GM21423 (cell line): ENCODE results near the gene LHB.

Experiments
- ATAC-seq: cut with Tn5 transposase; IDR thresholded peaks from one replicate; pipeline ENCODE4 v1.9.1; 2021; ENCODE audit warnings: mild to moderate bottlenecking, moderate library complexity; ENCODE audit not compliant: unreplicated experiment

LHB gene

DNA sequence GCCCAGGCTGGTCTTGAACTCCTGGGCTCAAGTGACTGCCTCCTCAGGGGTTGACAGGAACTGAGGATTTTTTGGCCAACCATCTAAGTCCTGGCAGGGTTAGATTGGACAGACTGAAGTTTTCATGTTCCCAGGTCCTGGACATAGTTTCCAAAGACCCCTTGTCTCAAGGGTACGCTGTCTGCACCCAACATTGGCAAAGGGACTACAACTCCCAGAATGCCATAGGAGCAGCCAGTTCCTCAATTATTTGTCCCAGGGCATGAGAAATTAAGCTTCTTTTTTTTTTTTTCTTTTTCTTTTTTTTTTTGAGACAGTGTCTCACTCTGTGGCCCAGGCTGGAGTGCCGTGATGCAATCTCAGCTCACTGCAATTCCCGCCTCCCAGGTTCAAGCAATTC is 30.7 kb downstream of the LHB start:
- no peak for ATAC-seq

DNA sequence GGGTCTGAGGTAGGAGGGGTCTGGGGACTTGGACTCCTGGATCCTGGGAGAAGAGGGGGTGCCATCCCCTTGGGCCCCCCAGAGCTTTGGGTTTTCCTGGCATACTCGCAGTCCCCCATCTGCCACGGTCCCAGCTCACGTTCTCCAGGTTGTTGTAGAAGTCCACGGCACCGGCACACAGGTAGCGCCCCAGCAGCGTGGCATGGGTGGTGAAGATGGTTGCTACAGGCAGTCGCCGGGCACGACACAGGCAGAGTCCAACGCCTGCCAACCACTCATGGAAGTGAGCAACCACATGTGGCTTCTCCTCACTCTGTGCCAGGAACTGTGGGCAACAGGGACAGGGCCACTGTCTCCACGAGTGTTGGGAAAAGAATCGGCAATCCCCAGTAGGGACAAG is 31.2 kb downstream of the LHB start:
- ATAC-seq = no peak

DNA sequence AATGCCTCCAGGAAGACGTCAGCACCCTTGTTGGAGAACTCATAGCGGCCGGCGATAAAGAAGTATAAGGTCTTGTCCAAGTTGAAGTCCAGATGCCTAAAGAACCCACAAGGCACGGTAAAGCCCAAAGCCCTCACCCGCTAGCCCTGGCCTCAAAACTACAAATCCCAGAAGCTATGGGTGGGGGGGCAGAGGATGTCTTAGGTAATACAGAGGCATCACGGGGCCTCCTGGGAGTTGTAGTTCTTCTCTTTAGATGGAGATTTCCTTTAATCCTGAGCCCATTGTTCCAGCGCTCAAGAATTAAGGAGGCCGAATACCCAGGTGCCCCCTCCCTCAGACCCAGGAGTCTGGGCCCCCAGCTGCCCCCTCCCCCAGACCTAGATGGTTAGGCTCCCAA is 34.6 kb downstream of the LHB start:
- ATAC-seq = no peak

DNA sequence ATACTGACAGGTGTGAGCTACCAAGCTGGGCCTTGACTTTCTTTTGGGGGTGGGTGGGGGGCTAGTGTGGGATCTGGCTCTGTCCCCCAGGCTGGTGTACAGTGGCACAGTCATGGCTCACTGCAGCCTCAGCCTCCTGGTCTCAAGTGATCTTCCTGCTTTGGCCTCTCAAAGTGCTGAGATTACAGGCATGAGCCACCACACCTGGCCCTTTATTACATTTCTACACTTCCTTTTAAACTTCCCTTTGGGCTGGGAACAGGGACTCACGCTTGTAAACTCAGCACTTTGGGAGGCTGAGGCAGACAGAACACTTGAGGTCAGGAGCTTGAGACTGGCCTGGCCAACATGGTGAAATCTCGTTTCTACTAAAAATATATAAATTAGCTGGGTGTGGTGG is 39.8 kb downstream of the LHB start:
- ATAC-seq = no peak

DNA sequence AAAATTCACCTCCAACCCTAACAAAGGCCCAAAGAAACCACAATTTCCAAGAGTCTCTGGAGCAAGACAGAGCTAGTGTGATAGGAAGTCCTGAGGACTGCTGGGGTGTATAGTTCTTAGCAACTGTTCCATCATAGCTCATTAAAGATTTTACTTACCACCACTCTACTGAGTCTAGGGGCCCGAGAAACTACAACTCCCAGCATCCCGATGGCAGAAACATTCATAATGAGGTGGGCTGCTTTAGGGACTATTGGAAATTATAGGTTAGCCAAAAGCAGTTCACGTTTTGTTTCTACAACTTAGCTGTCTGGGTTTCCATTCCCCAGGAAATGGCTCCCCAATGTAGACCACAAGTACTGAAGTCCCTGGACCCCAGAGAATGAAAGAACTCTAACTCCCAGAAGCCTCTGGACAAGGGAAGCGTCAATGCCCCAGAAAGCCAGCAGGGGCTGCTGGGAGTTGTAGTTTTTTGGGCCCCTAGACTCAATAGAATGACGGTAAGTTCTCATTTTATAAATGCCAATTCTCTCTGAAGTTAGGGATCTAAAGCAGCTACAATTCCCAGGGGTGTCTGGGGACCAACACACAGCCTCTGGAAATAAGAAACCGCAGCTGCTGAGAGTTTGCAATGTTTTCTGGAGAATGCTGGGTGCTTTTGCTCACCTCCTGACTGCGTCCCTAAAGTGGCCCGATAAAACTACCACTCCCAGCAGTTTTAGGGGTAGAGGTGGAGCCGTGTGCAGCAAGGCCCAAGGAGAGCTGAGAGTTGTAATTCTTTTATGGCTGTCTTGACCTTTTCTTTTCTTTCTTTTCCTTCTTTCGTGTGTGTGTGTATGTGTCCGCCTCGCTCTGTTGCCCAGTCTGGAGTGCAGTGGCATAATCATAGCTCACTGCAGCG is 40.7 kb downstream of the LHB start:
- ATAC-seq = no peak

DNA sequence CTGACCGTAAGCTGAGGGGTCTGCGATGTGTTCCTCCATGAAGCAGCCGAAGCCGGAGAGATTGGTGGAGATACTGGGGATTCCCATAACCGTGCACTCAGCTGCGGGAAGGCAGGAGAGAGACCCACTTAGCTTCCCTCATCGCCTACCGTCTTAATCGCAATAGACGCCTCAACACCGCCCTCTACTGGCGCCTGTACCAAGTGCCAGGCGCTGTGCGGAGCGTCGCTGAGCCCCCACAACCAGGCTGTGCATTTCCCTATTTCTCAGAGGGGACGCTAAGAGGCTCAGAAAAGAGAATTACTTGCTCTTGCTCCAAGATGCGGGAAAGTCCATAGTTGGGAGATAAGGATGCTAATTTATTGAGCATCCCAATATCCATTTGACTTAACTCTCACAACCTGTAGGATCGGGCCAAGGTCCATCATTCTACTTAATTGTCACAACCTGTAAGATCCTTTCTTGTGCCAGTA is 45.9 kb downstream of the LHB start:
- no peak for ATAC-seq

DNA sequence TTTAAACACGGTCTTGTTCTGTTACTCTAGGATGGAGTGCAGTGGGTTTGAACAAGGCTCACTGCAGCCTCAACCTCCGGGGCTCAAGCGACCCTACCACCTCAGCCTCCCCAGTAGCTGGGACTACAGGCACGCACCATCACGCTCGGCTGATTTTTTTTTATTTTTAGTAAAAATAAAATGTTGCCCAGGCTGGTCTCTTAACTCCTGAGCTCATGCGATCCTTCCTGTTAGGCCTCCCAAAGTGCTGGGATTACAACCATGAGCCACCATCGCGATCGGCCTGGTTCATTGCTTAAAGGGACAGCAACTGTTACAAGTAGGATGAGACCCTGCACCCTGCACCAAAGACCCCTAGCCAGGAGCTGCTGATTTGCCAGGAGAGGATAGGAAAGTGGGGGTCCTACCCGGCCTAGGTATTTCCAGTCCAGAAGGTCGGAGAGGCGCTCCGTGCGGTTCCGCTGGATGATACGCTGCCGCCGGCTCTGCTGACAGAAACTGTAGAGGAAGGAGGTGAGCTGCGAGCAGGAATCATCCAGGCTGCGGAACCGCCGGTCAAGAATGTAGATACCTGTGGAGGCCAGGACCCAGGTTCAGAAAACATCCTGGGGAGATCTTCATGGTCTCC is 46.6 kb downstream of the LHB start:
- ATAC-seq = no peak

DNA sequence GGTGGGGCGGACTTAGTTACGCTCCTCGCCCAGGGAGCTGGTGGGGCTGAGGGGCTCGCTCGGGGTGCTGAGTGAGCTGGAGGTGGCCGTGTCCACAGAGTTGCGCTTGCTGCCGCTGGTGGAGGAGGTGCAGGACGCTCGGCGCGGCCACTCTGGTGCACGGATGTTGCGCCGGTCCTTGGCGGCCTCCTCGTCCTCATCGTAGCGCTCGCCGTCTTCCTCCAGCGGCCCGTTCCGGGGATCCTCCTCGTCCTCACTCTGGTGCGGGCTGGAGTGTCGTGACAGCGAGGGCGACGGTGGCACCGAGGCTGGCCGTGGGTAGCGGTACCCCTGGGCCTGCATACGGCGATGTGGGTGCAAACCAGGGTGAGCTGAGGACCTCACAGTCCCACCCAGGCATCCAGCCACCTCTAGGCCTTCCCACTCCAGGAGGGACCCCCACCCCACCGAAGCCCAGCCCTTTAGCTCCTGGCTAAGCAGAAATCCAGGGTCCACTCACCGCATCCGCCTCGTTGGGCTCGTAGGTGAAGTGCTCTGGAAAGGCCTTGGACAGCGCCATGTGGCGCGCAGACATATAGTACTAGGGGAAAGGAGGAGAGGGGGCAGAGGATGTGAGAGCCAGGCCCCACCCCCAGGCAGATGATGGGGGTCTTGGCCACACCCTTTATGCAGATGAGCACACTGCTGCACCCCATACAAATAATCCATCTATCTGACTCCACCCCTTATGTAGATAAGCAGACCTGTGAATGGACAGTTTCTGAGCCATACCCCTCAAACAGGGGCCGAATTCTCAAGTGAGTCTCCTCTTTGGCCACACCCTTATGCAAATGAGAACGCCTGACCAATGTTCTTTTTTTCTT is 47.4 kb downstream of the LHB start:
- no peak for ATAC-seq

DNA sequence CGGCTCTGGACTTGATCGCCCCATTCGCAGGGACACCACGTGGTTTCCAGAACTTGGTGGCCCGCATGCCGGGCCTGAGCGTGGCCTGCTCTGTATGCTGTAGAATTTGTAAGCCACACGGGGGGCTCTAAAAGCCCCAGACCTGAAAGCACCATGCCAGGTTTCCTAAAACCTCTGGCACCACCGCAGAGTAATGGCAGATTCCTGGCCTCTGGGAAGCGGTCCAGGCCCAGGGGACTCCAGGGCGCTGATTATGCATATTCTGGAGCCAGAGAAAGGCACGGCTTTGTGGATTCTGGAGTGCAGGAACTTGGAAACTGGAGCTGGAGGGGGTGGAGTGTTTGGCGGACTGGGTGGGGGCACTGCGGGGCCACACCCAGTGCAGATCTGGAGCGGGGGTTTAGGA is 48.1 kb downstream of the LHB start:
- no peak for ATAC-seq

DNA sequence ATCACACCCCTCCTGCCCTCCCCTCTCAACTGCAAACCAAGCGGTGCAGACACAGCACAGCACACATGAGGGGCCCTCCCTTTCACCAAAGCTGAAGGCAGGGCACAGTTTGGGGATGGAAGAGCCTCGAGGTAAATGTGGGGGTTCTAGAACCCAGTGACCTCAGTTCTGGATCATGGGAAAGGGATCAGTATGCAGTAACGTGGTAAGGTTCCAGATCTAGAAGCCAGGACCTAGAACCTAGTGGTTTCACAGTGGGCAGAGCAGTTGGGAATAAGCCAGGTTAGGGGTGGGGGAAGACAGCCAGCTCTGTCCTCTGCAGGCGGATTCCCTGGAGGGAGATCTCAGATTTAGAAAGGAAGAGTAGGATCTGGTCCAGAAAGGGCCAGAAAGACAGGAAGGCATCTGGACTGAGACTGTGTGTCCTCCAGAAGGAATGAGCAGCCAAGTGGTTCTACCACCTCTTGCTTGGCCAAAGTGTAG is 48.7 kb downstream of the LHB start:
- no peak for ATAC-seq

DNA sequence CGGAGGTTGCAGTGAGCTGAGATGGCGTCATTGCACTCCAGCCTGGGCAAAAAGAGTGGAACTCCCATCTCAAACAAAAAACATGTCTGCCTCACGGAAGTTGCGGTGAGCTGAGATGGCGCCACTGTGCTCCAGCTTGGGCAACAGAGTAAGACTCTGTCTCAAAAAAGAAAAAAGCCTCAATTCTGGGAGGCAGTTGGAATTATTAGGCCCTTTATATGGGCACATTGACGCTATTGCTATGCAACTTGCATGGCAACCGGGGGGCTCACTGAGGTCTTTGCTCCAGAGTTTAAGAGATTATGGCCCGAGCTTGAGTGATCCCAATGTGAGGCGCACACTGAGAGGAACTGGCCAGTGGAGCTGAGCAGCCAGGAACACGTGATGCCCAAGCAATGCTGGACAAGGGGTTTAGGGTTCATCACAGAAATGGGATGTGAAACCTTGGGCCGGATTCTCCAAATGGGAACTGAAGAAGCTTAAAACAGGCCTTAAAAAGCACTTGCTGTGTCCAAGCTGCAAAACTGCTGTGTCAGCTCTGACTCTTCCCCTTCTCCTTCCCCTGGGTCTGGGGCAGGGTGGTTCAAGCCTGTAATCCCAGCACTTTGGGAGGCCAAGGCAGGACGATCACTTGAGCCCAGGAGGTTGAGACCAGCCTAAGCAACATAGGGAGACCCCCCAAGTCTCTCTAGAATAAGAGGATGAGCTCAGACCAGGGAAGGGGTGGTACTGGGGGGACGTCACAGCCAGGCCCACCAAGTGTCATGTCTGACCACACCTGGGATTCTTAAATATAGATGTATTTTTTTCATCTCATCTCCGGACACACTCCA is 49.3 kb downstream of the LHB start:
- ATAC-seq = no peak

DNA sequence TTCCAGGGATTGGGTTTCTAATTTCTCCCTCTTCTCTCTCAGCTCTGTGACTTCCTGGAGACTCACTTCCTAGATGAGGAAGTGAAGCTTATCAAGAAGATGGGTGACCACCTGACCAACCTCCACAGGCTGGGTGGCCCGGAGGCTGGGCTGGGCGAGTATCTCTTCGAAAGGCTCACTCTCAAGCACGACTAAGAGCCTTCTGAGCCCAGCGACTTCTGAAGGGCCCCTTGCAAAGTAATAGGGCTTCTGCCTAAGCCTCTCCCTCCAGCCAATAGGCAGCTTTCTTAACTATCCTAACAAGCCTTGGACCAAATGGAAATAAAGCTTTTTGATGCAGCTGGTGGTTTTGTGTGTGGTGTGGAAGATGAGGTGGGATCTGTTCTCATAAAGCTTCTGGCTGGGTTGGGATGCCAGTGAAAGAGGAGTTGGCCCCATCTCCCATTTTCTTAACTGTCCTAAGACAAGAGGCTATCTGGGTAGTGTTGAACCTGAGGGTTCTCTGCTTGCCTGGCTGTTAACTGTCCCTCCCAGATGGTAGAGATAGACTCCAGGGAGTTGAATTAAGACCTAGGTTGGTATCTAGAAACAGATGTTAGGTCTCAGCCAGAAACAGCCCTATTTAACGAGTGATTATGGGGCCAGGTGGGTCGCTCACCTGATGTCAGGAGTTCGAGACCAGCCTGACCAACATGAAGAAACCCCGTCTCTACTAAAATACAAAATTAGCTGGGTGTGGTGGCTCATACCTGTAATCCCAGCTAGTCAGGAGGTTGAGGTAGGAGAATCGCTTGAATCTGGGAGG is 50.1 kb downstream of the LHB start:
- ATAC-seq = no peak
